Esophagus muscularis mucosa (tissue), 3 donors: ENCODE data around the gene FAM187B.

Experiments
- POLR2A ChIP-seq: fragments of 450-650 bp; IDR thresholded peaks from one replicate; pipeline ENCODE4 v1.6.1; 2017; ENCODE audit warnings: antibody characterized with exemption, moderate library complexity, mild to moderate bottlenecking, low read depth
- TF ChIP-seq, protein P1 (sequence below), 3 experiments: fragments of 200-600 bp in 2 of 3; fragments of 450-650 bp in 1 of 3; sonication (generic) in 2 of 3; IDR thresholded peaks; one replicate each; pipeline ENCODE4 v1.5.1; 2017 to 2019; ENCODE audit warnings: antibody characterized with exemption in 3 of 3, mild to moderate bottlenecking in 2 of 3, moderate library complexity in 1 of 3

GRCh38 chr19:35199481-35199880, 29.1 kb downstream of the FAM187B start:
- TF ChIP-seq POLR2A: no peak
- TF ChIP-seq, protein P1, sequence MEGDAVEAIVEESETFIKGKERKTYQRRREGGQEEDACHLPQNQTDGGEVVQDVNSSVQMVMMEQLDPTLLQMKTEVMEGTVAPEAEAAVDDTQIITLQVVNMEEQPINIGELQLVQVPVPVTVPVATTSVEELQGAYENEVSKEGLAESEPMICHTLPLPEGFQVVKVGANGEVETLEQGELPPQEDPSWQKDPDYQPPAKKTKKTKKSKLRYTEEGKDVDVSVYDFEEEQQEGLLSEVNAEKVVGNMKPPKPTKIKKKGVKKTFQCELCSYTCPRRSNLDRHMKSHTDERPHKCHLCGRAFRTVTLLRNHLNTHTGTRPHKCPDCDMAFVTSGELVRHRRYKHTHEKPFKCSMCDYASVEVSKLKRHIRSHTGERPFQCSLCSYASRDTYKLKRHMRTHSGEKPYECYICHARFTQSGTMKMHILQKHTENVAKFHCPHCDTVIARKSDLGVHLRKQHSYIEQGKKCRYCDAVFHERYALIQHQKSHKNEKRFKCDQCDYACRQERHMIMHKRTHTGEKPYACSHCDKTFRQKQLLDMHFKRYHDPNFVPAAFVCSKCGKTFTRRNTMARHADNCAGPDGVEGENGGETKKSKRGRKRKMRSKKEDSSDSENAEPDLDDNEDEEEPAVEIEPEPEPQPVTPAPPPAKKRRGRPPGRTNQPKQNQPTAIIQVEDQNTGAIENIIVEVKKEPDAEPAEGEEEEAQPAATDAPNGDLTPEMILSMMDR (IDR thresholded peaks at IDR 0.05): no peak
